HepG2 (cell line): Measurements from ENCODE around the gene STK11. TPM values are rescaled to one million over a fixed set of nuclear protein-coding genes. Genes with fewer than 3 reads are reported as not detected.

Source experiments
- ADNP ChIP-seq: sonication (generic); formaldehyde crosslinking; IDR thresholded peaks from 2 replicates; pipeline ENCODE4 v1.4.0; 2020; ENCODE audit warnings: missing genetic modification reagents
- AKNA ChIP-seq: sonication (generic); formaldehyde crosslinking; IDR thresholded peaks from 2 replicates; pipeline ENCODE4 v1.4.0; 2020; ENCODE audit warnings: missing genetic modification reagents, borderline replicate concordance
- ARID5B ChIP-seq: IDR thresholded peaks from 2 replicates; pipeline ENCODE4 v1.4.0; 2020; ENCODE audit warnings: mild to moderate bottlenecking, missing genetic modification reagents
- BORCS8-MEF2B ChIP-seq: sonication (generic); formaldehyde crosslinking; IDR thresholded peaks from 2 replicates; pipeline ENCODE4 v1.8.0; 2022; ENCODE audit warnings: mild to moderate bottlenecking, missing genetic modification reagents
- CBFB ChIP-seq: sonication (generic); formaldehyde crosslinking; IDR thresholded peaks from 2 replicates; pipeline ENCODE4 v1.4.0; 2020; ENCODE audit warnings: missing genetic modification reagents
- CC2D1A ChIP-seq: sonication (generic); formaldehyde crosslinking; IDR thresholded peaks from 2 replicates; pipeline ENCODE4 v1.8.1; 2023; ENCODE audit warnings: mild to moderate bottlenecking, missing genetic modification reagents
- CREBL2 ChIP-seq: sonication (generic); formaldehyde crosslinking; IDR thresholded peaks from 2 replicates; pipeline ENCODE4 v1.8.1; 2023; ENCODE audit warnings: missing genetic modification reagents, mild to moderate bottlenecking, borderline replicate concordance
- GATAD1 ChIP-seq: IDR thresholded peaks from 2 replicates; pipeline ENCODE4 v1.6.1; 2016; ENCODE audit warnings: missing genetic modification reagents, missing compliant biosample characterization
- NR2F1 ChIP-seq, 2 experiments: fragments of 450-650 bp in 1 of 2; formaldehyde crosslinking in 1 of 2; IDR thresholded peaks; 2 replicates each; pipeline versions ENCODE4 v1.5.0 to v1.6.1; 2016 to 2020; ENCODE audit warnings: mild to moderate bottlenecking in 1 of 2, missing compliant biosample characterization in 1 of 2, missing genetic modification reagents in 1 of 2, moderate library complexity in 1 of 2
- NR2F6 ChIP-seq, 2 experiments: IDR thresholded peaks; 2 replicates each; pipeline ENCODE4 v1.6.1; 2016; ENCODE audit warnings: antibody characterized with exemption in 1 of 2, mild to moderate bottlenecking in 1 of 2
- PHF20 ChIP-seq: sonication (generic); formaldehyde crosslinking; IDR thresholded peaks from 2 replicates; pipeline ENCODE4 v1.5.0; 2020; ENCODE audit warnings: mild to moderate bottlenecking, missing genetic modification reagents
- RARA ChIP-seq: IDR thresholded peaks from 2 replicates; pipeline ENCODE4 v1.6.1; 2016; ENCODE audit warnings: missing genetic modification reagents, missing compliant biosample characterization
- ZFYVE20 ChIP-seq: sonication (generic); formaldehyde crosslinking; IDR thresholded peaks from 2 replicates; pipeline ENCODE4 v1.8.0; 2023; ENCODE audit warnings: low read depth, mild to moderate bottlenecking, moderate library complexity, missing genetic modification reagents, borderline replicate concordance
- ZNF33B ChIP-seq: sonication (generic); formaldehyde crosslinking; IDR thresholded peaks from 2 replicates; pipeline ENCODE4 v1.5.1; 2020; ENCODE audit warnings: mild to moderate bottlenecking, missing genetic modification reagents
- ZNF567 ChIP-seq: sonication (generic); formaldehyde crosslinking; IDR thresholded peaks from 2 replicates; pipeline ENCODE4 v1.8.1; 2023; ENCODE audit warnings: mild to moderate bottlenecking, missing genetic modification reagents, borderline replicate concordance
- ZNF678 ChIP-seq: sonication (generic); formaldehyde crosslinking; IDR thresholded peaks from 2 replicates; pipeline ENCODE4 v1.4.0; 2020; ENCODE audit warnings: mild to moderate bottlenecking, missing genetic modification reagents
- ZSCAN29 ChIP-seq: sonication (generic); formaldehyde crosslinking; conservative IDR thresholded peaks from 2 replicates; pipeline ENCODE4 v1.4.0; 2020; ENCODE audit warnings: mild to moderate bottlenecking, missing genetic modification reagents
- polyA plus RNA-seq, 8 experiments: library from polyadenylated mRNA; depleted of rRNA in 3 of 8; stranded (reverse) in 7 of 8; unstranded in 1 of 8; fragments of >200 nt; fragmentation: Illumina TruSeq in 4 of 8; extraction: Trizol in 4 of 8; gene quantifications; 2 replicates each; pipeline versions ENCODE4 v1.2.1 to v1.2.3, GENCODE V29; 2011 to 2016; ENCODE audit warnings: low read depth in 4 of 8, missing spikeins in 1 of 8, mixed read lengths in 1 of 8; ENCODE audit not compliant: insufficient read depth in 1 of 8
- total RNA-seq, 5 experiments: library from RNA; depleted of rRNA; stranded (reverse); fragments of >200 nt; fragmentation: Illumina TruSeq; extraction: Trizol; gene quantifications; 2 replicates each; pipeline ENCODE4 v1.2.3, GENCODE V29; 2016; ENCODE audit warnings: low read depth in 1 of 5
- TF ChIP-seq, protein P1 (sequence below): sonication (generic); formaldehyde crosslinking; IDR thresholded peaks from 2 replicates; pipeline ENCODE4 v1.8.1; 2023; ENCODE audit warnings: mild to moderate bottlenecking, inconsistent platforms, moderate library complexity, missing genetic modification reagents, borderline replicate concordance

The STK11 gene
- total and polyA plus RNA-seq, 2 of the 13 experiments (the other 11 are each of a cell fraction or from before 2014, with no cell fraction given), result 27.5 to 43.6 TPM

GRCh38 chr19:1264801-1265614 lies 59.4 kb downstream of the STK11 start (continued):
- TF ChIP-seq AKNA (CRISPR knock-in tag), result no peak
- peak; percentile 23; the same call in 1 of the 2 replicates for TF ChIP-seq BORCS8-MEF2B (CRISPR knock-in tag)
- 0 out of 2 replicates have a peak, but pooled peaks have one; percentile 30 for TF ChIP-seq CBFB (CRISPR knock-in tag)
- no peak for TF ChIP-seq PHF20 (CRISPR knock-in tag)
- TF ChIP-seq ZNF33B, result no peak; the same call in 1 of the 2 replicates
- 0 out of 2 replicates have a peak, but pooled peaks have one; percentile 49 for TF ChIP-seq CC2D1A (CRISPR knock-in tag)
- no peak for TF ChIP-seq ZSCAN29
- peak; percentile 91 for TF ChIP-seq RARA (CRISPR knock-in tag)
- TF ChIP-seq ZNF678 (CRISPR knock-in tag), result no peak
- no peak for TF ChIP-seq ZNF567 (CRISPR knock-in tag)
- TF ChIP-seq ZFYVE20 (CRISPR knock-in tag), result 0 out of 2 replicates have a peak, but pooled peaks have one; percentile 19
- TF ChIP-seq ADNP, result 0 out of 2 replicates have a peak, but pooled peaks have one; percentile 47
- peak; percentile 62 for TF ChIP-seq GATAD1
- TF ChIP-seq, protein P1, sequence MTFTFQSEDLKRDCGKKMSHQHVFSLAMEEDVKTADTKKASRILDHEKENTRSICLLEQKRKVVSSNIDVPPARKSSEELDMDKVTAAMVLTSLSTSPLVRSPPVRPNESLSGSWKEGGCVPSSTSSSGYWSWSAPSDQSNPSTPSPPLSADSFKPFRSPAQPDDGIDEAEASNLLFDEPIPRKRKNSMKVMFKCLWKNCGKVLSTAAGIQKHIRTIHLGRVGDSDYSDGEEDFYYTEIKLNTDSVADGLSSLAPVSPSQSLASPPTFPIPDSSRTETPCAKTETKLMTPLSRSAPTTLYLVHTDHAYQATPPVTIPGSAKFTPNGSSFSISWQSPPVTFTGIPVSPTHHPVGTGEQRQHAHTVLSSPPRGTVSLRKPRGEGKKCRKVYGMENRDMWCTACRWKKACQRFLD, result 0 out of 2 replicates have a peak, but pooled peaks have one; percentile 63
- TF ChIP-seq ARID5B (CRISPR knock-in tag), result peak; percentile 53; the same call in 1 of the 2 replicates
- peak; percentile 85 for TF ChIP-seq NR2F6 (IDR thresholded peaks at IDR 0.05)
- TF ChIP-seq NR2F6 (CRISPR knock-in tag; IDR thresholded peaks at IDR 0.05), result peak; percentile 67
- TF ChIP-seq CREBL2 (CRISPR knock-in tag), result no peak
- TF ChIP-seq NR2F1 (CRISPR knock-in tag; IDR thresholded peaks at IDR 0.05), result peak; percentile 58 to 67; a peak in 2 of 4 replicates
